ENCODE measurements around the gene SLC17A9. TPM values are rescaled to one million over a fixed set of nuclear protein-coding genes. Genes with fewer than 3 reads are reported as not detected.

Gene SLC17A9
- total RNA-seq, result 1 to 10 TPM; 4.7 to 5.8 TPM

GRCh38 chr20:62952373-62952967 is at the start of gene SLC17A9:
TSS of gene SLC17A9 (plus strand) at chr20:62952709. CDS start at chr20:62952831, 122 bp downstream.
- CTCF ChIA-PET, result no interaction called here
- Mint-ChIP-seq H3K4me3 (peak within 1 kb of the TSS; percentile 66), H3K27me3 (no peaks in the 10 kb centered on the region), H3K36me3 (ENCODE audit: low read depth) (peaks cover 32% of the 10 kb centered on the region), H3K4me1 (peaks cover 29% of the 10 kb centered on the region), H3K27ac (peak within 1 kb of the TSS; percentile 87), H3K9me3 (peaks cover 3% of the 10 kb centered on the region)
- POLR2A ChIA-PET, result interaction anchor here (0.7 to 2.6 kb wide), 5 partner anchors 15 to 33 kb away, joined by 3 to 24 read pairs (median 5); partner anchors contain the start of genes DIDO1 and GID8
- DNase-seq, result peak; percentile 50

- H3K4me1 Mint-ChIP-seq, result peaks cover 44% of the 10 kb centered on the region
- no peak overlapping the region for H3K4me3 Mint-ChIP-seq
- DNase-seq, result no peak
- peaks cover 72% of the 10 kb centered on the region for H3K36me3 Mint-ChIP-seq (ENCODE audit: low read depth)
- H3K9me3 Mint-ChIP-seq, result no peaks in the 10 kb centered on the region
- no peak overlapping the region for H3K27ac Mint-ChIP-seq
- CTCF ChIA-PET, result interaction anchor here (1.3 to 6.9 kb wide), 6 partner anchors 11 to 106 kb away, joined by 4 to 54 read pairs (median 6); partner anchors contain the start of gene TCFL5
- H3K27me3 Mint-ChIP-seq, result no peaks in the 10 kb centered on the region
- POLR2A ChIA-PET, result interaction anchor here (0.9 to 7.9 kb wide), 6 partner anchors 9 to 278 kb away, joined by 3 to 88 read pairs (median 6); partner anchors contain the start of gene DIDO1
These were observed 49.4 kb upstream of the SLC17A9 start for GRCh38 chr20:62902926-62903615.

- peaks cover 85% of the 10 kb centered on the region for H3K36me3 Mint-ChIP-seq (ENCODE audit: low read depth)
These were observed 46.9 kb upstream of the SLC17A9 start for GRCh38 chr20:62905536-62906117.

GRCh38 chr20:62906209-62906608 is 46.3 kb upstream of the SLC17A9 start:
- ChIA-PET CTCF (interaction anchor here (2.4 to 3.1 kb wide), 2 partner anchors 12 to 29 kb away, joined by 10 to 58 read pairs; no protein-coding TSS in a partner anchor), POLR2A (interaction anchor here (1.0 to 2.5 kb wide), 2 partner anchors 12 to 31 kb away, joined by 3 to 9 read pairs; partner anchors contain the start of gene GID8)
- H3K4me3 Mint-ChIP-seq, result no peak overlapping the region
- no peaks in the 10 kb centered on the region for H3K27me3 Mint-ChIP-seq
- H3K4me1 Mint-ChIP-seq, result peaks cover 27% of the 10 kb centered on the region
- H3K27ac Mint-ChIP-seq, result no peak overlapping the region
- no peak for DNase-seq
- H3K9me3 Mint-ChIP-seq, result no peaks in the 10 kb centered on the region
- H3K36me3 Mint-ChIP-seq (ENCODE audit: low read depth), result peaks cover 90% of the 10 kb centered on the region

More at GRCh38 chr20:62905536-62906117, 46.9 kb upstream of the SLC17A9 start:
- Mint-ChIP-seq H3K4me3 (no peak overlapping the region), H3K27ac (no peak overlapping the region), H3K4me1 (peaks cover 30% of the 10 kb centered on the region), H3K9me3 (no peaks in the 10 kb centered on the region), H3K27me3 (no peaks in the 10 kb centered on the region)
- no peak for DNase-seq
- ChIA-PET POLR2A (interaction anchor here (1.0 kb wide), 1 partner anchor 12 kb away, joined by 3 read pairs; no protein-coding TSS in a partner anchor), CTCF (no interaction called here)

- Mint-ChIP-seq H3K27ac (no peak overlapping the region), H3K4me3 (no peak overlapping the region), H3K36me3 (ENCODE audit: low read depth) (peaks cover 89% of the 10 kb centered on the region), H3K9me3 (no peaks in the 10 kb centered on the region), H3K27me3 (no peaks in the 10 kb centered on the region), H3K4me1 (peaks cover 26% of the 10 kb centered on the region)
- CTCF ChIA-PET, result interaction anchor here (0.9 to 3.1 kb wide), 10 partner anchors 8 to 102 kb away, joined by 3 to 58 read pairs (median 6); partner anchors contain the start of genes GID8 and TCFL5
- POLR2A ChIA-PET, result interaction anchor here (0.9 to 2.5 kb wide), 3 partner anchors 10 to 31 kb away, joined by 3 to 9 read pairs (median 4); partner anchors contain the start of gene GID8
- DNase-seq, result no peak
These were observed 45.7 kb upstream of the SLC17A9 start for GRCh38 chr20:62906647-62907375.

- Mint-ChIP-seq H3K36me3 (ENCODE audit: low read depth) (peaks cover 86% of the 10 kb centered on the region), H3K27ac (no peak overlapping the region), H3K4me1 (peaks cover 22% of the 10 kb centered on the region), H3K9me3 (no peaks in the 10 kb centered on the region), H3K27me3 (no peaks in the 10 kb centered on the region), H3K4me3 (no peak overlapping the region)
- ChIA-PET POLR2A (interaction anchor here (0.7 to 2.5 kb wide), 7 partner anchors 9 to 207 kb away, joined by 3 to 9 read pairs (median 4); partner anchors contain the start of gene GID8), CTCF (interaction anchor here (0.8 to 3.1 kb wide), 14 partner anchors 9 to 101 kb away, joined by 3 to 58 read pairs (median 3); partner anchors contain the start of genes GID8 and TCFL5)
- DNase-seq, result no peak
These were observed 44.9 kb upstream of the SLC17A9 start for GRCh38 chr20:62907384-62908317.

- DNase-seq, result no peak
- POLR2A ChIA-PET, result interaction anchor here (1.1 to 11.2 kb wide), 5 partner anchors 8 to 28 kb away, joined by 3 to 64 read pairs (median 8); partner anchors contain the start of genes DIDO1 and GID8
- no peak overlapping the region for H3K4me3 Mint-ChIP-seq
- H3K9me3 Mint-ChIP-seq, result no peaks in the 10 kb centered on the region
- peaks cover 21% of the 10 kb centered on the region for H3K4me1 Mint-ChIP-seq
- H3K27me3 Mint-ChIP-seq, result no peaks in the 10 kb centered on the region
- H3K27ac Mint-ChIP-seq, result no peak overlapping the region
- CTCF ChIA-PET, result interaction anchor here (2.2 to 3.1 kb wide), 2 partner anchors 9 to 11 kb away, joined by 16 to 58 read pairs; no protein-coding TSS in a partner anchor
- H3K36me3 Mint-ChIP-seq (ENCODE audit: low read depth), result peaks cover 81% of the 10 kb centered on the region
These were observed 43.3 kb upstream of the SLC17A9 start for GRCh38 chr20:62908971-62909791.

GRCh38 chr20:62910217-62910766 is 42.2 kb upstream of the SLC17A9 start:
- ChIA-PET CTCF (no interaction called here), POLR2A (interaction anchor here (1.0 to 11.2 kb wide), 3 partner anchors 9 to 16 kb away, joined by 3 to 64 read pairs (median 3); partner anchors contain the start of gene DIDO1)
- DNase-seq, result no peak
- H3K9me3 Mint-ChIP-seq, result no peaks in the 10 kb centered on the region
- H3K4me3 Mint-ChIP-seq, result no peak overlapping the region
- H3K36me3 Mint-ChIP-seq (ENCODE audit: low read depth), result peaks cover 76% of the 10 kb centered on the region
- peaks cover 25% of the 10 kb centered on the region for H3K4me1 Mint-ChIP-seq
- H3K27me3 Mint-ChIP-seq, result no peaks in the 10 kb centered on the region
- H3K27ac Mint-ChIP-seq, result no peak overlapping the region

- POLR2A ChIA-PET, result interaction anchor here (1.0 to 11.2 kb wide), 3 partner anchors 9 to 15 kb away, joined by 3 to 64 read pairs (median 3); partner anchors contain the start of gene DIDO1
- DNase-seq, result no peak
- no peak overlapping the region for H3K4me3 Mint-ChIP-seq
- H3K36me3 Mint-ChIP-seq (ENCODE audit: low read depth), result peaks cover 70% of the 10 kb centered on the region
- CTCF ChIA-PET, result interaction anchor here (6.4 kb wide), 1 partner anchor 9 kb away, joined by 54 read pairs; no protein-coding TSS in a partner anchor
- H3K27ac Mint-ChIP-seq, result no peak overlapping the region
- peaks cover 31% of the 10 kb centered on the region for H3K4me1 Mint-ChIP-seq
- H3K9me3 Mint-ChIP-seq, result no peaks in the 10 kb centered on the region
- no peaks in the 10 kb centered on the region for H3K27me3 Mint-ChIP-seq
These were observed 41.6 kb upstream of the SLC17A9 start for GRCh38 chr20:62910777-62911497.
